ENCODE results near the gene EIF5. TPM values are rescaled to one million over a fixed set of nuclear protein-coding genes. Genes with fewer than 3 reads are reported as not detected.

The EIF5 gene
- total and polyA plus RNA-seq, 5 donors: 77.4 to 275 (median 247) TPM

GRCh38 chr14:103339561-103339960 lies 5.5 kb downstream of the EIF5 start:
- Histone ChIP-seq H3K4me3 (ENCODE audit: low read length) (no peak overlapping the region), H3K27me3 (ENCODE audit: control insufficient read depth, insufficient read depth) (no peaks in the 10 kb centered on the region), H3K4me1 (ENCODE audit: control insufficient read depth, insufficient read depth, low read length) (peaks cover 3% of the 10 kb centered on the region), H3K9me3 (ENCODE audit: control insufficient read depth, low read length) (no peaks in the 10 kb centered on the region), H3K27ac (ENCODE audit: low read length) (no peak overlapping the region)
- ATAC-seq (no peak), DNase-seq (no peak)
- 78% methylated on average over 6 of the region's 6 CpGs for WGBS
- intact Hi-C loops (cut with DNase I): no loop called here

GRCh38 chr14:103340480-103341212 lies 6.6 kb downstream of the EIF5 start:
- Histone ChIP-seq H3K9me3 (ENCODE audit: control insufficient read depth, low read length) (no peaks in the 10 kb centered on the region), H3K27me3 (ENCODE audit: control insufficient read depth, insufficient read depth) (no peaks in the 10 kb centered on the region), H3K4me3 (ENCODE audit: low read length) (no peak overlapping the region), H3K4me1 (ENCODE audit: control insufficient read depth, insufficient read depth, low read length) (peaks cover 3% of the 10 kb centered on the region), H3K27ac (ENCODE audit: low read length) (no peak overlapping the region)
- intact Hi-C loops (cut with DNase I): loop anchor here in 1 of 4 donors (10.0 kb wide), 1 partner anchor 134 kb away; no protein-coding TSS in a partner anchor
- WGBS: 88% methylated on average over 6 of the region's 6 CpGs
- ATAC-seq (no peak), DNase-seq (no peak)

- WGBS: 70% methylated on average over 5 of the region's 5 CpGs
- no peak for ATAC-seq
- H3K27ac ChIP-seq (ENCODE audit: low read length): no peak overlapping the region
- H3K4me1 ChIP-seq (ENCODE audit: control insufficient read depth, insufficient read depth, low read length): no peaks in the 10 kb centered on the region
- H3K4me3 ChIP-seq (ENCODE audit: low read length): no peak overlapping the region
- H3K27me3 ChIP-seq (ENCODE audit: control insufficient read depth, insufficient read depth): no peaks in the 10 kb centered on the region
- H3K9me3 ChIP-seq (ENCODE audit: control insufficient read depth, low read length): no peaks in the 10 kb centered on the region
- no peak for DNase-seq
- intact Hi-C loops (cut with DNase I): loop anchor here in 1 of 4 donors (10.0 kb wide), 1 partner anchor 133 kb away; no protein-coding TSS in a partner anchor
Observed at GRCh38 chr14:103341250-103342129, 7.5 kb downstream of the EIF5 start.

- Histone ChIP-seq H3K27ac (ENCODE audit: low read length) (no peak overlapping the region), H3K9me3 (ENCODE audit: control insufficient read depth, low read length) (no peaks in the 10 kb centered on the region), H3K4me1 (ENCODE audit: control insufficient read depth, insufficient read depth, low read length) (no peaks in the 10 kb centered on the region), H3K27me3 (ENCODE audit: control insufficient read depth, insufficient read depth) (no peaks in the 10 kb centered on the region), H3K4me3 (ENCODE audit: low read length) (no peak overlapping the region)
- DNase-seq (no peak), ATAC-seq (no peak)
- intact Hi-C loops (cut with DNase I): loop anchor here in 1 of 4 donors (10.0 kb wide), 1 partner anchor 131 kb away; no protein-coding TSS in a partner anchor
- 81% methylated on average over 4 of the region's 4 CpGs for WGBS
Observed at GRCh38 chr14:103343164-103343879, 9.3 kb downstream of the EIF5 start.

GRCh38 chr14:103343905-103344797 lies 10.1 kb downstream of the EIF5 start:
- DNase-seq (no peak), ATAC-seq (no peak)
- H3K27ac ChIP-seq (ENCODE audit: low read length): no peak overlapping the region
- H3K27me3 ChIP-seq (ENCODE audit: control insufficient read depth, insufficient read depth): no peaks in the 10 kb centered on the region
- intact Hi-C loops (cut with DNase I): loop anchor here in 1 of 4 donors (10.0 kb wide), 1 partner anchor 131 kb away; no protein-coding TSS in a partner anchor
- H3K9me3 ChIP-seq (ENCODE audit: control insufficient read depth, low read length): no peaks in the 10 kb centered on the region
- 76% methylated on average over 5 of the region's 5 CpGs for WGBS
- no peaks in the 10 kb centered on the region for H3K4me1 ChIP-seq (ENCODE audit: control insufficient read depth, insufficient read depth, low read length)
- H3K4me3 ChIP-seq (ENCODE audit: low read length): no peak overlapping the region

GRCh38 chr14:103346286-103346685 lies 12.2 kb downstream of the EIF5 start:
- Histone ChIP-seq H3K27ac (ENCODE audit: low read length) (no peak overlapping the region), H3K4me1 (ENCODE audit: control insufficient read depth, insufficient read depth, low read length) (no peaks in the 10 kb centered on the region), H3K27me3 (ENCODE audit: control insufficient read depth, insufficient read depth) (no peaks in the 10 kb centered on the region), H3K9me3 (ENCODE audit: control insufficient read depth, low read length) (no peaks in the 10 kb centered on the region), H3K4me3 (ENCODE audit: low read length) (no peak overlapping the region)
- ATAC-seq (no peak), DNase-seq (no peak)
- intact Hi-C loops (cut with DNase I): loop anchor here in 1 of 4 donors (10.0 kb wide), 1 partner anchor 129 kb away; no protein-coding TSS in a partner anchor
- WGBS: 52% methylated on average over 3 of the region's 3 CpGs

- Histone ChIP-seq H3K4me1 (ENCODE audit: control insufficient read depth, insufficient read depth, low read length) (no peaks in the 10 kb centered on the region), H3K27me3 (ENCODE audit: control insufficient read depth, insufficient read depth) (no peaks in the 10 kb centered on the region), H3K4me3 (ENCODE audit: low read length) (no peak overlapping the region), H3K27ac (ENCODE audit: low read length) (no peak overlapping the region), H3K9me3 (ENCODE audit: control insufficient read depth, low read length) (no peaks in the 10 kb centered on the region)
- ATAC-seq: peak in 1 of 2 donors; percentile 12
- DNase-seq: no peak
- WGBS: 62% methylated on average over 12 of the region's 12 CpGs
- intact Hi-C loops (cut with DNase I): loop anchor here in 1 of 4 donors (10.0 kb wide), 1 partner anchor 128 kb away; no protein-coding TSS in a partner anchor
Observed at GRCh38 chr14:103347091-103347815, 13.2 kb downstream of the EIF5 start.

GRCh38 chr14:103348154-103348553 lies 14.1 kb downstream of the EIF5 start:
- H3K4me3 ChIP-seq (ENCODE audit: low read length): no peak overlapping the region
- H3K4me1 ChIP-seq (ENCODE audit: control insufficient read depth, insufficient read depth, low read length): no peaks in the 10 kb centered on the region
- WGBS: 81% methylated on average over 5 of the region's 5 CpGs
- no peaks in the 10 kb centered on the region for H3K9me3 ChIP-seq (ENCODE audit: control insufficient read depth, low read length)
- no peak overlapping the region for H3K27ac ChIP-seq (ENCODE audit: low read length)
- intact Hi-C loops (cut with DNase I): loop anchor here in 1 of 4 donors (10.0 kb wide), 1 partner anchor 127 kb away; no protein-coding TSS in a partner anchor
- ATAC-seq (no peak), DNase-seq (no peak)
- no peaks in the 10 kb centered on the region for H3K27me3 ChIP-seq (ENCODE audit: control insufficient read depth, insufficient read depth)

GRCh38 chr14:103349982-103350381 lies 15.9 kb downstream of the EIF5 start:
- DNase-seq: no peak
- no peaks in the 10 kb centered on the region for H3K9me3 ChIP-seq (ENCODE audit: control insufficient read depth, low read length)
- H3K27me3 ChIP-seq (ENCODE audit: control insufficient read depth, insufficient read depth): no peaks in the 10 kb centered on the region
- intact Hi-C loops (cut with DNase I): loop anchor here in 1 of 4 donors (10.0 kb wide), 1 partner anchor 125 kb away; no protein-coding TSS in a partner anchor
- H3K27ac ChIP-seq (ENCODE audit: low read length): no peak overlapping the region
- no peaks in the 10 kb centered on the region for H3K4me1 ChIP-seq (ENCODE audit: control insufficient read depth, insufficient read depth, low read length)
- WGBS: 90% methylated on average over 13 of the region's 13 CpGs
- no peak for ATAC-seq
- H3K4me3 ChIP-seq (ENCODE audit: low read length): no peak overlapping the region

Measured in right cardiac atrium (tissue), 5 donors.